Measurements from ENCODE around the gene SGIP1. TPM values are rescaled to one million over a fixed set of nuclear protein-coding genes. Genes with fewer than 3 reads are reported as not detected.

SGIP1 gene
- total RNA-seq, 2 donors from 2014 or later: 1.2 to 3.1 TPM

DNA sequence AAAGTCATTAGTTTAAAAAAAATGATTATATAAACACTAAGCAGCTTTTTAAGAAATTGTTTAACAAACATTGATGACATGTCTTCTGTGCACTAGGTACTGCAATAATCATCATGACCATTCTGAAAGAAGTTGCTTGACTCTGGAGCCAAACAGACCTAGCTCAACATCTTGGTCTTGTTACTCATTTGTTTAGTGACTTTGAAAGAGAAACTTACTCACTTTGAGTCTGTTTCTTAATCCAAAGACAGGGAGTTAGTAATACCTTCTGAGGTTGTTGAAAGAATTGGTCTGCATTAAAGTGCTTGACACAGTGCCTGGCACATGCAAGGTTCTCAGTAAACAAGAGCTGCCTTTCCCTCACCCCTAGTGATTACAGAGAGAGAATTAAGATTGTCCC is 84.4 kb downstream of the SGIP1 start:
- TF ChIP-seq, protein P1, sequence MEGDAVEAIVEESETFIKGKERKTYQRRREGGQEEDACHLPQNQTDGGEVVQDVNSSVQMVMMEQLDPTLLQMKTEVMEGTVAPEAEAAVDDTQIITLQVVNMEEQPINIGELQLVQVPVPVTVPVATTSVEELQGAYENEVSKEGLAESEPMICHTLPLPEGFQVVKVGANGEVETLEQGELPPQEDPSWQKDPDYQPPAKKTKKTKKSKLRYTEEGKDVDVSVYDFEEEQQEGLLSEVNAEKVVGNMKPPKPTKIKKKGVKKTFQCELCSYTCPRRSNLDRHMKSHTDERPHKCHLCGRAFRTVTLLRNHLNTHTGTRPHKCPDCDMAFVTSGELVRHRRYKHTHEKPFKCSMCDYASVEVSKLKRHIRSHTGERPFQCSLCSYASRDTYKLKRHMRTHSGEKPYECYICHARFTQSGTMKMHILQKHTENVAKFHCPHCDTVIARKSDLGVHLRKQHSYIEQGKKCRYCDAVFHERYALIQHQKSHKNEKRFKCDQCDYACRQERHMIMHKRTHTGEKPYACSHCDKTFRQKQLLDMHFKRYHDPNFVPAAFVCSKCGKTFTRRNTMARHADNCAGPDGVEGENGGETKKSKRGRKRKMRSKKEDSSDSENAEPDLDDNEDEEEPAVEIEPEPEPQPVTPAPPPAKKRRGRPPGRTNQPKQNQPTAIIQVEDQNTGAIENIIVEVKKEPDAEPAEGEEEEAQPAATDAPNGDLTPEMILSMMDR (IDR thresholded peaks at IDR 0.05): no peak
- no peaks in the 10 kb centered on the region for H3K36me3 ChIP-seq
- no peak overlapping the region for H3K4me3 ChIP-seq
- DNase-seq: no peak
- no peaks in the 10 kb centered on the region for H3K4me1 ChIP-seq
- no peak overlapping the region for H3K9ac ChIP-seq (ENCODE audit: low read depth in 2 of 2, low read length in 2 of 2)
- intact Hi-C loops (cut with DNase I): no loop called here
- H3K9me3 ChIP-seq: no peaks in the 10 kb centered on the region
- H3K27me3 ChIP-seq: no peaks in the 10 kb centered on the region
- H3K27ac ChIP-seq: no peak overlapping the region

DNA sequence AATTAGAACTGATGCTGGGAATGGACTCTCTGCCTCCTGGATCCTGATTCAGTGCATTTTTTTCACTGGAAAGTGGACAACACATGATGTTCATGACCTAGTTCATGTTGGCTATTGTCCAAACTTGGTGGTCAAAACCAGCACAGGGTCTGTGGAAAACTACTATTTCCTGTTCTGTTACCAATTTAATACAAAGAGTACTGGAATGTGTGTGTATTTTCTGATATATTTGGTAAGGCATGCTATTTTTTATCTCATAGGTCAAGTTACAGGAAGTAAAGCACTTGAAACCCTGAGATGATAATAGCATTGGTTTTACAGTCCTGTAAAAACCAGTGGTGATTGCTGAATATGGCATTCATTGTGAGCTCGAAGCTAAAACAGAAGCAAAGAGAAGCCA is 89.9 kb downstream of the SGIP1 start:
- no peak overlapping the region for H3K9ac ChIP-seq (ENCODE audit: low read depth in 2 of 2, low read length in 2 of 2)
- intact Hi-C loops (cut with DNase I): no loop called here
- TF ChIP-seq, protein P1 (IDR thresholded peaks at IDR 0.05): no peak
- no peak for DNase-seq
- no peak overlapping the region for H3K4me3 ChIP-seq
- H3K27me3 ChIP-seq: no peaks in the 10 kb centered on the region
- H3K36me3 ChIP-seq: no peaks in the 10 kb centered on the region
- H3K4me1 ChIP-seq: no peaks in the 10 kb centered on the region
- no peak overlapping the region for H3K27ac ChIP-seq
- no peaks in the 10 kb centered on the region for H3K9me3 ChIP-seq

DNA sequence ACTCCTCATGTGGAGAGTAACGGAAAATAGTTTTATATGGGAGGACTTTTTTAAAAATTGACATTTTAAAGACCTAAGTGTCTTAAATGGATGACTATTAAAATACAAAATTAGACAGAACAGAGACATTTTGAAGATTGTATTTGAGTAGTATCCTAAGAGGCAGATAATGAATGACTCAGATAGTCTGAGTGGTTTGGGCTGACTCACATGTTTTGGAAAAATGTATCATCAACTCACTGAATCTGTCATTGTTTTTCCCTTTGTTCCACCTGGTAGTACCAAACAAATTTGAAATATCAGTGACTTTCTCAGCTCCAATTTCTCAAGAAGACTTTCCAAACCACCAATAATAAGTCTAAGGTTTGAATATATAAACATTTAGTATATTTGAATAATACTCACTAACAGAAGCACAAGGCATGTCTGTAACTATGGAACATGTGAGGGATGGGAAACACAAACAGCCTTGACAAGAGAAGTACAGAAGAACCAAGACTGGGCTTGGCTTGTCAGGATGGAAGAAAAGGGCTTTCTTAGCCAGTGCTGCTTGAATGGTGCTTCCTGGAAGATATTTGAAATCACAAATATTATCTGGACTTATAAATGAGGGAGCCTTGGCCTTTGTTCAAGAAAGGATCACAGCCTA is 90.6 kb downstream of the SGIP1 start:
- no peak for DNase-seq
- no peaks in the 10 kb centered on the region for H3K4me1 ChIP-seq
- no peaks in the 10 kb centered on the region for H3K36me3 ChIP-seq
- intact Hi-C loops (cut with DNase I): no loop called here
- H3K27ac ChIP-seq: no peak overlapping the region
- H3K9ac ChIP-seq (ENCODE audit: low read depth in 2 of 2, low read length in 2 of 2): no peak overlapping the region
- TF ChIP-seq, protein P1 (IDR thresholded peaks at IDR 0.05): no peak
- no peaks in the 10 kb centered on the region for H3K9me3 ChIP-seq
- H3K4me3 ChIP-seq: no peak overlapping the region
- no peaks in the 10 kb centered on the region for H3K27me3 ChIP-seq

DNA sequence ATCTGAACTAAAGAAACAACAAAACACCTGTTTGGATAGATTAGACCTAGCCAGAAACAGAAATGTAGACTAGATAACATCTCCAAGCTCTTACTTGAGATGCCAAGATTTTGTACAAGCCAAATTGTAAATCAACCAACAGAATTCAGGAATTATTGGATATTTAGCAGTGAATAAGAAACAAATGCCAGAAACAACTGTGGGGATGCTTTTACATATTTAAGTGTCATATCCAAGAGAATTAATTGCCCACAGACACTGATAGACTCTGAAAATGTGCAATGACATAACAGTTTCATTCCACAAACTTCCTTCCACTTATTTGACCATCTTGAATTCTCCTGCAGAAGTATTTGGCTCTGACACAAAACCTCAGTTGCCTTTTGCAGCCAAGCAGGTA is 92.3 kb downstream of the SGIP1 start:
- DNase-seq: no peak
- H3K27me3 ChIP-seq: no peaks in the 10 kb centered on the region
- intact Hi-C loops (cut with DNase I): no loop called here
- no peaks in the 10 kb centered on the region for H3K9me3 ChIP-seq
- no peak overlapping the region for H3K27ac ChIP-seq
- no peaks in the 10 kb centered on the region for H3K4me1 ChIP-seq
- H3K9ac ChIP-seq (ENCODE audit: low read depth in 2 of 2, low read length in 2 of 2): no peak overlapping the region
- TF ChIP-seq, protein P1 (IDR thresholded peaks at IDR 0.05): no peak
- no peak overlapping the region for H3K4me3 ChIP-seq
- H3K36me3 ChIP-seq: no peaks in the 10 kb centered on the region

DNA sequence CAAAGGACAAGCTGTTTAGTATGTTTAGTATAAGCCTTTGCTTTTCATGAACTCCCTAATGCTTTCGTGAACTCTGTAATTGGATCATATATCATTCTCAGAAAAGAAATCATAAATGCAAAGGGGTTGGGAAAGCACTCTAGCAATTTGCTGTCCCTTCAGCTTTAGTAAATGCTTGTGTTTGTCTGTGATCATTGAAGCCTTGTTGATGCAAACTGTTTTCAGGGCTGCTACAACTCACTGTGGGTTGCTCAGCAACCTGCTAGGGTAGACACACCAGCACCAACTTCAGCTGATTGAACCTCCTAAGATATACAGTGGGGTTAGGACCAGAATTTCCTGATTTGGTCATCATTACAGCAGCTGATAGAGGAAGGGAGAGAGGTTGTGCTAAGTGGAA is 95.0 kb downstream of the SGIP1 start:
- Histone ChIP-seq H3K9me3 (no peaks in the 10 kb centered on the region), H3K27ac (no peak overlapping the region), H3K4me3 (no peak overlapping the region), H3K36me3 (no peaks in the 10 kb centered on the region), H3K27me3 (no peaks in the 10 kb centered on the region), H3K4me1 (no peaks in the 10 kb centered on the region), H3K9ac (ENCODE audit: low read depth in 2 of 2, low read length in 2 of 2) (no peak overlapping the region)
- no peak for DNase-seq
- TF ChIP-seq, protein P1 (IDR thresholded peaks at IDR 0.05): no peak
- intact Hi-C loops (cut with DNase I): no loop called here

Measured in colonic mucosa (tissue), 4 donors.